Measurements from ENCODE around the gene ITFG2.

ITFG2 gene

GRCh38 chr12:2801044-2801783 lies 11.3 kb upstream of the ITFG2 start:
- CTCF ChIA-PET: interaction anchor here (0.6 to 1.5 kb wide), 3 partner anchors 13 to 272 kb away, joined by 3 read pairs; no protein-coding TSS in a partner anchor
- no peak for DNase-seq (ENCODE audit: low spot score)
- H3K27ac ChIP-seq: no peak overlapping the region
- no peak for TF ChIP-seq CTCF (conservative IDR thresholded peaks at IDR 0.05; ENCODE audit: low read depth)
- POLR2A ChIA-PET (ENCODE audit: low non-redundant PET): no interaction called here

- CTCF ChIA-PET: no interaction called here
- POLR2A ChIA-PET (ENCODE audit: low non-redundant PET): no interaction called here
- no peak overlapping the region for H3K27ac ChIP-seq
These were observed 8.7 kb upstream of the ITFG2 start for GRCh38 chr12:2803635-2804392.

GRCh38 chr12:2804393-2805142 lies 7.9 kb upstream of the ITFG2 start:
- no peak overlapping the region for H3K27ac ChIP-seq
- DNase-seq (ENCODE audit: low spot score): no peak
- ChIA-PET POLR2A (ENCODE audit: low non-redundant PET) (no interaction called here), CTCF (no interaction called here)
- TF ChIP-seq CTCF (conservative IDR thresholded peaks at IDR 0.05; ENCODE audit: low read depth): no peak

More at GRCh38 chr12:2803635-2804392, 8.7 kb upstream of the ITFG2 start:
- DNase-seq (ENCODE audit: low spot score): no peak
- TF ChIP-seq CTCF (conservative IDR thresholded peaks at IDR 0.05; ENCODE audit: low read depth): no peak

- H3K27ac ChIP-seq: no peak overlapping the region
- ChIA-PET POLR2A (ENCODE audit: low non-redundant PET) (no interaction called here), CTCF (no interaction called here)
- TF ChIP-seq CTCF (conservative IDR thresholded peaks at IDR 0.05; ENCODE audit: low read depth): no peak
- DNase-seq (ENCODE audit: low spot score): no peak
These were observed 7.3 kb upstream of the ITFG2 start for GRCh38 chr12:2805143-2805520.

GRCh38 chr12:2806700-2807099 lies 5.8 kb upstream of the ITFG2 start:
- POLR2A ChIA-PET (ENCODE audit: low non-redundant PET): no interaction called here
- H3K27ac ChIP-seq: no peak overlapping the region
- CTCF ChIA-PET: no interaction called here
- no peak for DNase-seq (ENCODE audit: low spot score)
- no peak for TF ChIP-seq CTCF (conservative IDR thresholded peaks at IDR 0.05; ENCODE audit: low read depth)

- no peak for DNase-seq (ENCODE audit: low spot score)
- CTCF ChIA-PET: interaction anchor here (1.0 kb wide), 1 partner anchor 28 kb away, joined by 3 read pairs; no protein-coding TSS in a partner anchor
- POLR2A ChIA-PET (ENCODE audit: low non-redundant PET): no interaction called here
- no peak overlapping the region for H3K27ac ChIP-seq
- TF ChIP-seq CTCF (conservative IDR thresholded peaks at IDR 0.05; ENCODE audit: low read depth): no peak
These were observed 667 bp upstream of the ITFG2 start for GRCh38 chr12:2811801-2812200.
